Uterus (tissue), 2 donors: ENCODE measurements around the gene COMMD4.

ENCODE experiments used
- POLR2A ChIP-seq, 2 donors: fragments of 450-650 bp; IDR thresholded peaks; one replicate each; pipeline ENCODE4 v1.6.1; 2016; ENCODE audit warnings: antibody characterized with exemption in 2 of 2, mild to moderate bottlenecking in 1 of 2, moderate library complexity in 1 of 2
- TF ChIP-seq, protein P1 (sequence below), 4 experiments: fragments of 200-600 bp in 2 of 4; fragments of 450-650 bp in 2 of 4; sonication (generic) in 2 of 4; IDR thresholded peaks; one replicate each; pipeline ENCODE4 v1.5.1; 2016 to 2019; ENCODE audit warnings: antibody characterized with exemption in 4 of 4, mild to moderate bottlenecking in 2 of 4, moderate library complexity in 1 of 4

DNA sequence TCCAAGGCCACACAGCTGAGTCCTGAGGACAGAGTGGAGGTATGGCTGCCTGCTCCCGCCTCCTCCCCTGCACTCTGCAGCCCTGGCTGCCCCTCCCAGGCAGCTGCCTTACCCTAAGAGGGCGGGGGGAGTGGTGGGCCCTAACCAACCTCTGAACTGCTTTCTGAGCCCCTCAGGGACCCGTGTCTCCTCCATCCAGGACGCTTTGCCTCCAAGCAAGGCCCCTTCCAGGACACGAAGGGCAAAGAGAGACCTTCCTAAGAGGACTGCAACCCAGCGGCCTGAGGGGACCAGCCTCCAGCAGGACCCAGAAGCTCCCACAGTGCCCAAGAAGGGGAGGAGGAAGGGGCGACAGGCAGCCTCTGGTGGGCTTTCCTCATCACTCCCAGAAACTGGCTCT, 18.6 kb downstream of the COMMD4 start:
- TF ChIP-seq, protein P1, sequence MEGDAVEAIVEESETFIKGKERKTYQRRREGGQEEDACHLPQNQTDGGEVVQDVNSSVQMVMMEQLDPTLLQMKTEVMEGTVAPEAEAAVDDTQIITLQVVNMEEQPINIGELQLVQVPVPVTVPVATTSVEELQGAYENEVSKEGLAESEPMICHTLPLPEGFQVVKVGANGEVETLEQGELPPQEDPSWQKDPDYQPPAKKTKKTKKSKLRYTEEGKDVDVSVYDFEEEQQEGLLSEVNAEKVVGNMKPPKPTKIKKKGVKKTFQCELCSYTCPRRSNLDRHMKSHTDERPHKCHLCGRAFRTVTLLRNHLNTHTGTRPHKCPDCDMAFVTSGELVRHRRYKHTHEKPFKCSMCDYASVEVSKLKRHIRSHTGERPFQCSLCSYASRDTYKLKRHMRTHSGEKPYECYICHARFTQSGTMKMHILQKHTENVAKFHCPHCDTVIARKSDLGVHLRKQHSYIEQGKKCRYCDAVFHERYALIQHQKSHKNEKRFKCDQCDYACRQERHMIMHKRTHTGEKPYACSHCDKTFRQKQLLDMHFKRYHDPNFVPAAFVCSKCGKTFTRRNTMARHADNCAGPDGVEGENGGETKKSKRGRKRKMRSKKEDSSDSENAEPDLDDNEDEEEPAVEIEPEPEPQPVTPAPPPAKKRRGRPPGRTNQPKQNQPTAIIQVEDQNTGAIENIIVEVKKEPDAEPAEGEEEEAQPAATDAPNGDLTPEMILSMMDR (IDR thresholded peaks at IDR 0.05): no peak
- TF ChIP-seq POLR2A (IDR thresholded peaks at IDR 0.05): no peak
